GM10266 (cell line): ENCODE results near the gene LAMC1.

Experiments used
- DNase-seq: peaks from one replicate; pipeline ENCODE4 v3.0.0; 2012; ENCODE audit errors: extremely low spot score
- TF ChIP-seq, protein P1 (sequence below): IDR thresholded peaks from 2 replicates; pipeline ENCODE4 v1.5.1; 2012; ENCODE audit warnings: mild to moderate bottlenecking, low read depth; ENCODE audit not compliant: control insufficient read depth, insufficient read depth; ENCODE audit errors: missing control alignments

Gene LAMC1

GRCh38 chr1:182990413-182991144 is 32.6 kb upstream of the LAMC1 start:
- TF ChIP-seq, protein P1, sequence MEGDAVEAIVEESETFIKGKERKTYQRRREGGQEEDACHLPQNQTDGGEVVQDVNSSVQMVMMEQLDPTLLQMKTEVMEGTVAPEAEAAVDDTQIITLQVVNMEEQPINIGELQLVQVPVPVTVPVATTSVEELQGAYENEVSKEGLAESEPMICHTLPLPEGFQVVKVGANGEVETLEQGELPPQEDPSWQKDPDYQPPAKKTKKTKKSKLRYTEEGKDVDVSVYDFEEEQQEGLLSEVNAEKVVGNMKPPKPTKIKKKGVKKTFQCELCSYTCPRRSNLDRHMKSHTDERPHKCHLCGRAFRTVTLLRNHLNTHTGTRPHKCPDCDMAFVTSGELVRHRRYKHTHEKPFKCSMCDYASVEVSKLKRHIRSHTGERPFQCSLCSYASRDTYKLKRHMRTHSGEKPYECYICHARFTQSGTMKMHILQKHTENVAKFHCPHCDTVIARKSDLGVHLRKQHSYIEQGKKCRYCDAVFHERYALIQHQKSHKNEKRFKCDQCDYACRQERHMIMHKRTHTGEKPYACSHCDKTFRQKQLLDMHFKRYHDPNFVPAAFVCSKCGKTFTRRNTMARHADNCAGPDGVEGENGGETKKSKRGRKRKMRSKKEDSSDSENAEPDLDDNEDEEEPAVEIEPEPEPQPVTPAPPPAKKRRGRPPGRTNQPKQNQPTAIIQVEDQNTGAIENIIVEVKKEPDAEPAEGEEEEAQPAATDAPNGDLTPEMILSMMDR, result no peak
- DNase-seq, result no peak

GRCh38 chr1:182993746-182994145 is 29.5 kb upstream of the LAMC1 start:
- DNase-seq, result no peak
- TF ChIP-seq, protein P1, result no peak

GRCh38 chr1:182995894-182996293 is 27.3 kb upstream of the LAMC1 start:
- TF ChIP-seq, protein P1, result no peak
- no peak for DNase-seq

DNA sequence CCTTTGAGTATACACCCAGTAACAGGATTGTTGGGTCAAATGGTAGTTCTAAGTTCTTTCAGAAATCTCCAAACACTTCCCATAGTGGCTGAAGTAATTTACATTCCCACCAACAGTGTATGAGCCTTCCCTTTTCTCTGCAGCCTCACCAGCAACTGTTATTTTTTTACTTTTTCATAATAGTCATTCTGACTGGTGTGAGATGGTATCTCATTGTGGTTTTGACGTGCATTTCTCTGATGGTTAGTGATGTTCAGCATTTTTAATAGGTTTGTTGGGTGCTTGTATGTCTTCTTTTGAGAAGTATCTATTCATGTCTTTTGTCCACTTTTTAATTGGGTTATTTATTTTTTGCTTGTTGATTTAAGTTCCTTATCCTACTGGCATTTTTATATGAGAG is 26.4 kb upstream of the LAMC1 start:
- DNase-seq, result no peak
- TF ChIP-seq, protein P1, result no peak

GRCh38 chr1:182998482-182998881 is 24.7 kb upstream of the LAMC1 start:
- TF ChIP-seq, protein P1, result no peak
- DNase-seq, result no peak

- TF ChIP-seq, protein P1, result no peak
Observed at GRCh38 chr1:183000167-183000962, 22.9 kb upstream of the LAMC1 start.

DNA sequence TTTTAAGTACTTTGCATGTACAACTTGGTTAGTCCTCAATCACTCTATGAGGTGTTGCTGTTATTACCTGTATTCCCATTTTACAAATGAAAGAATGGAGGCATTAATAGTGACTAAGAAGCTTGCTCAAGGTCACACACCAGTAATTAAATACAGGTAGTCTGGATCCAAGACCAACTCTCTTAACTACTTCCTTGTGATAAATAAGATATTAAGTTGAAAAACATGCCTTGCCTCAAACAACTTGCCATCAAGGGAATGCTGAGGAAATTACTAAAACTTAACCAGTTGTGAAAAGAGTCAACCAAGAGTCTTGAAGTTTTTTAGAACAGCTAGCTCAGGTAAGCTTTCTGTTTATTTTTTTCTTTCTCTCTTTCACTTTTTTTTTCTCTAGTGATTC is 21.0 kb upstream of the LAMC1 start:
- no peak for DNase-seq
- TF ChIP-seq, protein P1, result no peak

More at GRCh38 chr1:183000167-183000962, 22.9 kb upstream of the LAMC1 start:
- no peak for DNase-seq
